HepG2 (cell line): Measurements from ENCODE around the gene NEDD4L.

Source experiments
- AKAP8 ChIP-seq: sonication (generic); formaldehyde crosslinking; IDR thresholded peaks from 2 replicates; pipeline ENCODE4 v1.5.1; 2020; ENCODE audit warnings: mild to moderate bottlenecking, missing genetic modification reagents
- ATAD3A ChIP-seq: sonication (generic); formaldehyde crosslinking; IDR thresholded peaks from 2 replicates; pipeline ENCODE4 v1.4.0; 2020; ENCODE audit warnings: missing genetic modification reagents
- EZH2 ChIP-seq: conservative IDR thresholded peaks from 2 replicates; pipeline ENCODE4 v1.6.1; 2012; ENCODE audit warnings: mild to moderate bottlenecking, low read depth, low read length, moderate library complexity
- FOXK2 ChIP-seq: fragments of 450-650 bp; IDR thresholded peaks from 2 replicates; pipeline ENCODE4 v1.6.1; 2016
- RAD51 ChIP-seq: fragments of 450-650 bp; IDR thresholded peaks from 2 replicates; pipeline ENCODE4 v1.6.1; 2016; ENCODE audit warnings: borderline replicate concordance
- SETDB1 ChIP-seq: sonication (generic); formaldehyde crosslinking; IDR thresholded peaks from 2 replicates; pipeline ENCODE4 v1.5.1; 2020; ENCODE audit warnings: missing genetic modification reagents, mild to moderate bottlenecking, borderline replicate concordance
- ZNF121 ChIP-seq: sonication (generic); formaldehyde crosslinking; IDR thresholded peaks from 2 replicates; pipeline ENCODE4 v1.5.0; 2020; ENCODE audit warnings: mild to moderate bottlenecking, missing genetic modification reagents
- ZNF34 ChIP-seq: sonication (generic); formaldehyde crosslinking; IDR thresholded peaks from 2 replicates; pipeline ENCODE4 v1.4.0; 2020; ENCODE audit warnings: mild to moderate bottlenecking, missing genetic modification reagents, borderline replicate concordance
- ZSCAN20 ChIP-seq: sonication (generic); formaldehyde crosslinking; IDR thresholded peaks from 2 replicates; pipeline ENCODE4 v1.4.0; 2020; ENCODE audit warnings: missing genetic modification reagents, mild to moderate bottlenecking, borderline replicate concordance
- TF ChIP-seq, protein P1 (sequence below): sonication (generic); formaldehyde crosslinking; IDR thresholded peaks from 2 replicates; pipeline ENCODE4 v1.5.0; 2020; ENCODE audit warnings: mild to moderate bottlenecking, missing genetic modification reagents, moderate library complexity

DNA sequence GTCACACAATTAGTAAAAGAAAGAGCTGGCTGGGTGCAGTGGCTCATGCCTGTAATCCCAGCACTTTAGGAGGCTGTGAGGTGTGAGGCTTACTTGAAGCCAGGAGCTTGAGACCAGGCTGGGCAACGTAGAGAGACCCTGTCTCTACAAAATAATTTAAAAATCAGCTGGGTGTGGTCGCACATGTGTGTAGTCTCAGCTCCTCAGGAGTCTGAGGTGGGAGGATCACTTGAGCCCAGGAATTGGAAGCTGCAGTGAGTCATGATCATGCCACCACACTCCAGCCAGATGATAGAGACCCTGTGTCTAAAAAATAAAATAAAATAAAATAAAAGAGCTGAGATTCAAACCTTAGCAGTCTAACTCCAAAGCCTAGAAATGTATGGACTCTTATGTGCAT is 39.0 kb upstream of the NEDD4L start:
- TF ChIP-seq FOXK2 (no peak), SETDB1 (CRISPR knock-in tag) (no peak), ZNF34 (CRISPR knock-in tag) (no peak), AKAP8 (CRISPR knock-in tag) (no peak), ZSCAN20 (CRISPR knock-in tag) (no peak), ATAD3A (CRISPR knock-in tag) (no peak), ZNF121 (CRISPR knock-in tag) (no peak), RAD51 (no peak), EZH2 (no peak)
- TF ChIP-seq, protein P1, sequence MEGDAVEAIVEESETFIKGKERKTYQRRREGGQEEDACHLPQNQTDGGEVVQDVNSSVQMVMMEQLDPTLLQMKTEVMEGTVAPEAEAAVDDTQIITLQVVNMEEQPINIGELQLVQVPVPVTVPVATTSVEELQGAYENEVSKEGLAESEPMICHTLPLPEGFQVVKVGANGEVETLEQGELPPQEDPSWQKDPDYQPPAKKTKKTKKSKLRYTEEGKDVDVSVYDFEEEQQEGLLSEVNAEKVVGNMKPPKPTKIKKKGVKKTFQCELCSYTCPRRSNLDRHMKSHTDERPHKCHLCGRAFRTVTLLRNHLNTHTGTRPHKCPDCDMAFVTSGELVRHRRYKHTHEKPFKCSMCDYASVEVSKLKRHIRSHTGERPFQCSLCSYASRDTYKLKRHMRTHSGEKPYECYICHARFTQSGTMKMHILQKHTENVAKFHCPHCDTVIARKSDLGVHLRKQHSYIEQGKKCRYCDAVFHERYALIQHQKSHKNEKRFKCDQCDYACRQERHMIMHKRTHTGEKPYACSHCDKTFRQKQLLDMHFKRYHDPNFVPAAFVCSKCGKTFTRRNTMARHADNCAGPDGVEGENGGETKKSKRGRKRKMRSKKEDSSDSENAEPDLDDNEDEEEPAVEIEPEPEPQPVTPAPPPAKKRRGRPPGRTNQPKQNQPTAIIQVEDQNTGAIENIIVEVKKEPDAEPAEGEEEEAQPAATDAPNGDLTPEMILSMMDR: no peak
